KMS-11 (cell line): ENCODE measurements around the gene BMPR1A.

ENCODE experiments used
- H2AFZ ChIP-seq: fragments of 200-600 bp; sonication (generic); 2 replicates; pipeline ENCODE4 v1.6.1; 2016; ENCODE audit warnings: antibody characterized with exemption, mixed run types, low read depth
- H3K27ac ChIP-seq: fragments of 200-600 bp; sonication (generic); 2 replicates; pipeline ENCODE4 v1.6.1; 2016; ENCODE audit warnings: mild to moderate bottlenecking, mixed run types
- H3K27me3 ChIP-seq: fragments of 200-600 bp; sonication (generic); 2 replicates; pipeline ENCODE4 v1.6.1; 2017; ENCODE audit warnings: mild to moderate bottlenecking, low read depth, mixed run types, moderate library complexity; ENCODE audit not compliant: insufficient read depth
- H3K36me3 ChIP-seq: fragments of 200-600 bp; sonication (generic); 2 replicates; pipeline ENCODE4 v1.6.1; 2017; ENCODE audit warnings: mild to moderate bottlenecking, mixed run types; ENCODE audit not compliant: insufficient read depth
- H3K4me1 ChIP-seq: fragments of 200-600 bp; sonication (generic); 2 replicates; pipeline ENCODE4 v1.6.1; 2016; ENCODE audit warnings: mild to moderate bottlenecking, low read depth, mixed run types; ENCODE audit not compliant: poor library complexity, severe bottlenecking
- H3K4me2 ChIP-seq: fragments of 200-600 bp; sonication (generic); 2 replicates; pipeline ENCODE4 v1.7.0; 2016; ENCODE audit warnings: mild to moderate bottlenecking, mixed run types
- H3K4me3 ChIP-seq: fragments of 200-600 bp; sonication (generic); IDR thresholded peaks from 2 replicates; pipeline ENCODE4 v1.6.1; 2017; ENCODE audit warnings: low read depth, low read length, mixed read lengths; ENCODE audit not compliant: insufficient read depth
- H3K79me2 ChIP-seq: fragments of 200-600 bp; sonication (generic); 2 replicates; pipeline ENCODE4 v1.6.1; 2016; ENCODE audit warnings: low read depth, mixed run types; ENCODE audit not compliant: insufficient read depth
- H3K9ac ChIP-seq: fragments of 200-600 bp; sonication (generic); 2 replicates; pipeline ENCODE4 v1.6.1; 2016; ENCODE audit warnings: mild to moderate bottlenecking, mixed run types
- H4K20me1 ChIP-seq: fragments of 200-600 bp; sonication (generic); 2 replicates; pipeline ENCODE4 v1.6.1; 2016; ENCODE audit warnings: mild to moderate bottlenecking, mixed run types; ENCODE audit not compliant: insufficient read depth
- CTCF ChIP-seq: fragments of 200-600 bp; sonication (generic); conservative IDR thresholded peaks from 2 replicates; pipeline ENCODE4 v1.6.1; 2017; ENCODE audit warnings: low read depth, mild to moderate bottlenecking, antibody characterized with exemption, low read length, moderate library complexity, mixed read lengths

The BMPR1A gene

GRCh38 chr10:86914734-86915133 lies 158.3 kb downstream of the BMPR1A start:
- H3K4me2 ChIP-seq: no peak overlapping the region
- TF ChIP-seq CTCF: no peak
- no peaks in the 10 kb centered on the region for H3K4me1 ChIP-seq
- no peaks in the 10 kb centered on the region for H4K20me1 ChIP-seq
- no peak overlapping the region for H2AFZ ChIP-seq
- H3K9ac ChIP-seq: no peak overlapping the region
- no peak overlapping the region for H3K27ac ChIP-seq
- no peaks in the 10 kb centered on the region for H3K79me2 ChIP-seq
- no peaks in the 10 kb centered on the region for H3K36me3 ChIP-seq
- H3K4me3 ChIP-seq: no peak overlapping the region
- H3K27me3 ChIP-seq: no peaks in the 10 kb centered on the region

GRCh38 chr10:86918022-86918471 lies 161.6 kb downstream of the BMPR1A start:
- no peaks in the 10 kb centered on the region for H3K79me2 ChIP-seq
- H3K27me3 ChIP-seq: no peaks in the 10 kb centered on the region
- no peak overlapping the region for H3K9ac ChIP-seq
- TF ChIP-seq CTCF: no peak
- no peaks in the 10 kb centered on the region for H4K20me1 ChIP-seq
- H3K4me1 ChIP-seq: no peaks in the 10 kb centered on the region
- no peak overlapping the region for H3K4me3 ChIP-seq
- no peak overlapping the region for H3K27ac ChIP-seq
- no peaks in the 10 kb centered on the region for H3K36me3 ChIP-seq
- H3K4me2 ChIP-seq: no peak overlapping the region
- no peak overlapping the region for H2AFZ ChIP-seq

DNA sequence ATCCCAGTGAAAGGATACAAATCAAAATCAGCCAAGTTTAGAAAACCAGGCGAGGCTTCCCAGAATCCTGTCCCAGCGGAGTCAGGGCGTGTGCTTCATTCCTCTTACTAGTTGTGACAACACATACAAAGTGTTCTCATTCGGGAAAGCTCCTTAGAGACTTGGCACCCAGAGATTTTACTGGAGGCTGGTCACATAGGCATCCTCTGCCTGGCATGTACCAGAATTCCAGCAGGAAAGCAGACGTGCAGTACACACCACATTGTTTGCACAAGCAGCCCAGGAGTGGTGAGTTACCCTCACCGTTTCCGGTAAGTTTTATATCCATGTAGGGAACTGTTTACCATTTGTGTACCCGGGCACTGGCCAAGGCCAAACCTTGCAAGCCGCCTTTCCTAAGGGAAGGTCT lies 166.1 kb downstream of the BMPR1A start:
- TF ChIP-seq CTCF: no peak
- H2AFZ ChIP-seq: no peak overlapping the region
- H3K9ac ChIP-seq: no peak overlapping the region

GRCh38 chr10:86929468-86930380 lies 173.3 kb downstream of the BMPR1A start:
- Histone ChIP-seq H4K20me1 (no peaks in the 10 kb centered on the region), H3K36me3 (no peaks in the 10 kb centered on the region), H3K79me2 (no peaks in the 10 kb centered on the region), H3K4me1 (no peaks in the 10 kb centered on the region), H2AFZ (no peak overlapping the region), H3K27me3 (no peaks in the 10 kb centered on the region), H3K4me2 (no peak overlapping the region), H3K27ac (no peak overlapping the region), H3K9ac (no peak overlapping the region), H3K4me3 (no peak overlapping the region)
- TF ChIP-seq CTCF: no peak

More for the DNA sequence above, 166.1 kb downstream of the BMPR1A start:
- Histone ChIP-seq H3K79me2 (no peaks in the 10 kb centered on the region), H4K20me1 (no peaks in the 10 kb centered on the region), H3K36me3 (no peaks in the 10 kb centered on the region), H3K4me2 (no peak overlapping the region), H3K4me1 (no peaks in the 10 kb centered on the region), H3K27ac (no peak overlapping the region), H3K4me3 (no peak overlapping the region), H3K27me3 (no peaks in the 10 kb centered on the region)
